ENCODE measurements around the gene LRGUK.
A peak's percentile ranks its signal among the peaks of the same experiment; 100 is the strongest.
"Not testable (repeated sequence)": the region's sequence is repeated elsewhere in the genome, so short reads cannot be mapped to it uniquely, and the experiment has no call there.

LRGUK gene, protein sequence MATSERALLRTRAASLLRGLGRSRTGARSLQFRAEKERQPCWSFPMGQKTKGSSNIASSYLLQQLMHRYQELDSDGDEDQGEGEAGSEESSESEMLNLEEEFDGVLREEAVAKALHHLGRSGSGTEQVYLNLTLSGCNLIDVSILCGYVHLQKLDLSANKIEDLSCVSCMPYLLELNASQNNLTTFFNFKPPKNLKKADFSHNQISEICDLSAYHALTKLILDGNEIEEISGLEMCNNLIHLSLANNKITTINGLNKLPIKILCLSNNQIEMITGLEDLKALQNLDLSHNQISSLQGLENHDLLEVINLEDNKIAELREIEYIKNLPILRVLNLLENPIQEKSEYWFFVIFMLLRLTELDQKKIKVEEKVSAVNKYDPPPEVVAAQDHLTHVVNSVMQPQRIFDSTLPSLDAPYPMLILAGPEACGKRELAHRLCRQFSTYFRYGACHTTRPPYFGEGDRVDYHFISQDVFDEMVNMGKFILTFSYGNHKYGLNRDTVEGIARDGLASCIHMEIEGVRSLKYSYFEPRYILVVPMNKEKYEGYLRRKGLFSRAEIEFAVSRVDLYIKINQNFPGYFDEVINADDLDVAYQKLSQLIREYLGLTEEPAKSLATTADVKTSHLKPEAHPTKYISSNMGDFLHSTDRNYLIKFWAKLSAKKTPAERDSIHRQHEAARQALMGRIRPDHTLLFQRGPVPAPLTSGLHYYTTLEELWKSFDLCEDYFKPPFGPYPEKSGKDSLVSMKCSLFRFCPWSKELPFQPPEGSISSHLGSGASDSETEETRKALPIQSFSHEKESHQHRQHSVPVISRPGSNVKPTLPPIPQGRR

DNA sequence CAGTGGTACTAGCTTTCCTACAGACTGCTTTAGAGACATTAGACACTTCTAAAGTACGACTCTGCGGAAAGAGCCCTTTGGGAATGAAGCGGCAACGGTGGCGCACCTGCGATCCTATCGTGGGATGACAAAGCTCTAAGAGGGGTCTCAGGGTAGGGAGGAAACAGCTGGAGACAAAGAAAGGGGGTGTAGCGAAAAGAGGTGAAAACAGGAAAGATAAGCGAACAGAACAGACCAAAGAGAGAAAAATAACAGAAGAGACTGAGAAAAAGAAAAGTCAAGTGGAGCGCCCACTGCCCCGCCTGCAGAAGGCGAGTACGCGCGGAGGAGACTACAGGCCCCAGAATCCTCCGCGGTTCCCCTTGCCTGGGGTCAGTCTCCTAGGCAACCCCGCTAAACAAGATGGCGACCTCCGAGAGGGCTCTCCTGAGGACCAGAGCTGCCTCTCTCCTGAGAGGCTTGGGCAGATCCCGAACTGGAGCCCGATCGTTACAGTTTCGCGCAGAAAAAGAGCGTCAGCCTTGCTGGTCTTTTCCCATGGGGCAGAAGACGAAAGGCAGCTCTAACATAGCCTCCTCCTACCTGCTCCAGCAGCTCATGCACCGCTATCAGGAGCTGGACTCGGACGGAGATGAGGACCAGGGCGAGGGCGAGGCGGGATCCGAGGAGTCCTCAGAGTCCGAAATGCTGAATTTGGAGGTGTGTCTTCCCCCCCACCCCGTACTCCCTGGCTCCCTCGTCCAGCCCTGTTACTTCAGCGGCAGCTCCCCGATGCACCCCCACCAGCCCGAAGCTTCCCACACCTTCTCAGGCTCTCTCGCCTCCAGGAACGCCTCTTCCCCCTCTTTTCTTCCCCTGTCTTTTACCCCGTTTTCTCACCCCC is at the start of gene LRGUK:
LRGUK (plus strand) TSS at position 375 of the 883 bp plus-strand sequence; CDS start at position 403, 28 bp downstream.
- DNase-seq, result peak; percentile 76

DNA sequence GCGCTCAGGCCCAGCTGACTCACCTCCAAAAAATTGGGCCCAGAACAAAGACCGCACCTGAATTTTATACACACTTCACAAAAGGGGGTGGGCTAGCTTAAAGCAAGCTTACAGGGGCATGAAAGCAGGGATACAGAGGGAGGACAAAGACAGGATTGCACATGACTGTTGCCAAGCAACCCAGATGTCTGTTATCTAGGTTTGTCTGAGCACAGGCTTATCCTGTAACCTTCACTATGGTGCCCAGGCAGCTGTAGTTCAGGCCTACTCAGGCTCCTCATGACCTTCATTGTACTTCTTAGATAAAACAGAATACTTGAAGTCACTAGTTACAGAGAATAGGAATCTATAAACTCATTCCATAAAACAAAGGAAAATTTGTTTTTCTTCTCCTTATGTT is 49.6 kb upstream of the LRGUK start:
- not testable (repeated sequence) for DNase-seq

DNA sequence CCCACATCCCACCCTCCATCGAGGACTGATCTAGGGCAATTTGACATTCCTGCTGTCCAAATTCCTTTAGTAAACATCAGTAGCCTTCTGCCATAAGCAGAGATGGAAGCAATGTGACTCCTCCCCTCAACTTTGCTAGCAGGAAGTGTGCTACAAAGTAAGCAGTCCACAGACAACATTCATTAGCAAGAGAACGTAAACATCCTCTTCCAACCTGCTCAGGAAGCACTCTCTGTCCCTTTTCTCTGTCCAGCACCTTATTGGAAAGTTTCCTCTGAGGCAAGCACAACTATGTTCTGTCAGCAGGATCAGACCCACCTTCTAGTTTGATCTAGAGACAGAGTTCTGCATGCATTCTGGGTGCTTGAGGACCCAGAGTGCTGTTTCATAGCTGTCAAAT is 48.1 kb upstream of the LRGUK start:
- no peak for DNase-seq

DNA sequence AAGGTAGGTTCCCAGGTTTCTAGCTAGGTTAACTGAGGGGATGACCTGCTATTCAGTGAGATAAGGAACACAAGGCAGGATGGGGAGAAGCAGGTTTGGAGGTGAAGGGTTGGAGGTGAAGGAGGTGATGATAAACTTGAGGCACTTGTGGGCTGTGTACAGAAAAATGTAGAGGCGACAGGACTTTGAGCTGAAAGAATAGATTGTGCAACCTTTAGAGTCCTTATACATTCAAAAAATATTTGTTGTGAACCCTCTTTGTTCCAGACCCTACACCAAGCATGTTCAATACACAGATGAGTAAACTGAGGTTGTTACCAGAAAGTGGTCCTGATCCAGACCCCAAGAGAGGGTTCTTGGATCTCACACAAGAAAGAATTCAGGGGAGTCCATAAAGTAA is 45.4 kb upstream of the LRGUK start:
- DNase-seq, result no peak

DNA sequence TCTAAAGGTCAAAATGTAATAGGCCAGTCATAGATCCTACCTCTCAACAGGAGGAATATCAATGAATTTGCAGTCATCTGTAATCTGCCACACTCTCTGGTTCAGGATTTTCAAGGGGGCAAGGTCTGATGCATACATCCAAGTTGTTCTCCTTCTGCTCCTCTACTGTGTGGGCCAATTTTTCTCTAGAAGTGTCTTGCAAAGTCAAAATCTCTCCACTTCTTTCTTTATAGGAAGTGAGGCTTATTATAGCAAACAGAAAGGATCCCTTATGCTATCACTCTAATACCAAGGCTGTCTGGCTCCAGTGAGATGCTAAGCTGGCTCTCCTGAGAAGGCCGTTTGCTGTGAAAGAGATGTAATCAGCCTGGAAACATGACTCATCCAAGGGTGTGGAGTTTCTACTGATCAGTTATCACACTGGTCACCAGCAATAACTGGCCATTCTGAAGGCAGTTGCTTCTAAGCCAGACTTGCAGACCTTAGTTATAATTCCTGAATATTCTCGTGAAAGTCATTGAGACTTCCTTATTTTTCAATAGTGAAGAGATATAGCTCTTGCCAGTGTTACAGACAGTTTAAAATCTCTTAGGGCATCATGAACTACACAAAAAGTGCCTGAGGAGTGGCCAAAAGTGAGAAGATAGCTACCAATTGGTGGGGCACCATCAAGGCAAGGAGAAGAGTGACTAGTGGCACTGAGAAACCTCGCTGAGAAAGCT is 43.2 kb upstream of the LRGUK start:
- no peak for DNase-seq

DNA sequence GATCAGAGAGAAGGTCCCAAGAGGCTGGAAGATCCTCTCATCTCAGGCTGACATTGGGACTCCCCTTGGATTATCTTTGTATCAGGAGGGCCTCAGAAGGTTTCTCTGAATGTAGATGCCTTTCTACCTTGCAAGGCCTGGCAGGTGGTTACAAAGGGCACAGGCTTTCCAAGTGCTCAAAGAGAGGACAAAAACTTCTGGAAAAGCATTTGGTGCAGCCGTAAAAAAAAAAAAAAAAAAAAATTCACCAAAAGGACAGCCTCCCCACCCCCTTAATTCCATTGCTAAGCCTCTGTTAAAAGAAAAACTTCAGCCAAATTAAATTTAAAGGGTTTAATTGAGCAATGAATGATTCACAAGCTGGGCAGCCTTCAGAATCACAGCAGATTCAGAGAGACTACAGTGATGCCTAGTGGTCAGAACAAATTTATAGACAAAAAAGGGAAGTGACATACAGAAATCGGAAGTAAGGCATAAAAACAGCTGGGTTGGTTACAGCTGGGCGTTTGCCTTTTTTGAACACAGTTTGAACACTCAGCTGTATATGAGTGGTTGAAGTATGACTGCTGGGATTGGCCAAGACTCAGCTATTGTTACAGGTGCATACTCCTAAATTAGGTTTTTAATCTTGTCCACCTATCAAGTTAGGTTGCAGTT is 42.5 kb upstream of the LRGUK start:
- DNase-seq, result no peak

DNA sequence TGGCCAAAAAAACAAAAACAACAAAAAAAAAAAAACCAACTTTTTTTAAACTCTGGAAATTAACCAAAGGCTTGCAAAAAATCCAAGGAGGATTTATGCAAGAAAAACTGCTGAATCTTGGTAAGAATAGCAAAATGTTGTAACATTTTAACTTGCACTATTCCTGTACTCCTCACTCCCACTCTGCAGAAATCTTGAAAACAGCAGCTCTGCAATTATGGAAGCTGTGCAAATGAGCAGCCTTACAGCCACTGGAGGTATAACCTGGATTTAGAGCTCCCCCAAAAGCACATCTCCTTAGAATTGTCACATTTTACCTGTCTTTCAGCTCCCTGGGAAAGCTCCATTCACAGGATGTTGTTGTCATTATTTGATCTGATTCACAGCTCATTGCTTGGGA is 41.8 kb upstream of the LRGUK start:
- DNase-seq, result no peak

DNA sequence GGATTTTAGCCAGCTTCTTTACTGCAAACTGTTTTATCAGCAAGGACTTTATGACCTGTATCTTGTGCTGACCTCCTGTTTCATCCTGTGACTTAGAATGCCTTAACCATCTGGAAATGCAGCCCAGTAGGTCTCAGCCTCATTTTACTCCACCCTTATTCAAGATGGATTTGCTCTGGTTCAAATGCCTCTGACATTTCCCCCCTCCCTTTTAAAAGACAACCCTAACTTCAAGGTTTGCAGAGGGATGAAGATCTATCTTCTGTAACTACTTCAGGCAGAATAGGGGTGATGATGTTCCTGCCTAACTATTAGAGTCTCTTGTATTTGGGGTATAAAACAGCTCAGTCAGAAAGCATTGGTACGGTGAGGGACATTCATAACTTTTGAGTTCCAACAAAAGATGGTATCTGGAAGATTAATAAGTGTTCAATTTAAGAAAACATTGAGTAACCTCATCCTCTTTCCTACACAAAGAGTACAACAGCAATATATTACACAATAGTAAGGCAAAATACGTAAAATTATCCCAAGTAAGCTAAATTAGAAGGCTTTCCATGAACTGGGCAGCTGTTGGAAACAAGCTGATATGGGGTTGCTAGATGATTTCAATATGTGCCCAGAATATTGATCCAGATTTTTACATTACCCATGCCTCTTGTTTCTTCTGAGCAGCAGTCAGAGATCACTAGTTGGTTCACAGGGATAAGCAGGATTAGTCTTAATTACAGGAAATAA is 40.0 kb upstream of the LRGUK start:
- no peak for DNase-seq

DNA sequence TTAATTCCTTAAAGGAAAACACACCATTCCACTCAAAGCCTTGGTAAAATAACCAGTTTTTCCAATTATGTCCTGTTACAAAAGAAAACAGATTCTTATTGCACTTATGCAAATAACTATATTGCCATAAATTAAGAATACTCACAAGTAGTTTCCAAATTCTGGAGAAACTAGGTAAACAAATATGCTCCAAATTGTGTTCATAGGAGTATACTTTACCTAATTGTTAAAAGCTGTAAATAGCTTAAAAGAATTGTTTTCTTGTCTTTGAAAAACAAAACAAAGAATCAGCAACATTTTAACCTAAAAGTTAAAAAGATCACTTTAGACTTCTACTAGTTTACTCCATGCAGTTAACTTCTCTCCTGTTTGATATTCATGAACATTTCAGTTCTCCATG is 38.9 kb upstream of the LRGUK start:
- no peak for DNase-seq

DNA sequence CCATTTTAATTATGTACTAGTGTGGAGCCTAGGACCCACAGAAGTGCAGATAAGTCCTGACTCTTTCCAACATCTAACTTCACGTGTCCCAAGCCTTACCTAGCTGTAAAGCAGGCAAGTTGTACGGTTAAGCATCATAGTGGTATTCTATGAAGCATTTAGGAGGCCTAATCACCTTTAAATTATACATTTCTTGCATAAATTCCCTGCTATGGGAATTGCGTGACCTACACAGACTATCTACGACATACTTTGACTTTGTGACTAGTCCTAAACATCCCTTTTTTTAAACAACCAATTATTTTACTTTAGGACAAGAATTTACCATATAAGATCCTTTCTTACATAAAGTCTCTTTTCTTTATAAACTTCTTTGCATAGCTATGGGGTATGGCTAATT is 37.7 kb upstream of the LRGUK start:
- no peak for DNase-seq

DNA sequence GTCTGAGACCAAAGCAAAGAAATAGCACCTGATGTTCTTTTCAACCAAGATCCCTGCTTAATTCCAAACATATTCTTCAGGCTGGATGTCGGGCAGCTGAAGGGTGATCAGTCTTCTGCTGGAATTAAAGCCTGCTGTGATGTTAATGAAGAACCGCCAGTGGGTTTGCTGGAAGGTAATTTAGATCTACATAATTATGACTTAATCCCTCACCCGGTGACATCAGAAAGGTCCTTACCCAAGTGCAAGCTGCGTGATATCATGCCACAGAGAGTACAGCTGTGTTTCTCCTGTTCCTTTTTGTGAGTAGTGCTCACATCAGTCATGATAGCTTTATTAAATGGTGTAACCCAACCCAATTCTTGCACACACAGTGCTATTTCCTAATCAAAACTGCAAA is 29.1 kb upstream of the LRGUK start:
- DNase-seq, result no peak

DNA sequence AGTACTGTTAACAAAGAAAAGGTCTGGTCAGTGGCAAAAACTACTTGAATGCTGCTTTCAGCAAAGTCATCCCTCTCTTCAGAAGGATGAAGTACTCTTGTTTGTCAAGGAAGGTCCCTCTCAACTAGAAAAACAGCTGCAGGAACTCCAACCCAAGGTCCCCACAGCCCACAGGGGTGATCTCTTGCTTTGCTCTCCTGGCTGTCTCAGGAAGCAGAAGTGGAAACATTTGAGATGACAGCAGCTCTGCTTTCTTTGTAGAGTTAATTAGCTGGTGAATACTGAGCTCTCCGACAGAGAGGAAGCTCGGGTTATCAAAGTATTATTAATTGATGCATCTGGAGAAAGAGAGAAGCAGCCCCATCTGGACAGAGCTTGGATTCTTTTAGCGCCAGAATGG is 25.4 kb upstream of the LRGUK start:
- no peak for DNase-seq

DNA sequence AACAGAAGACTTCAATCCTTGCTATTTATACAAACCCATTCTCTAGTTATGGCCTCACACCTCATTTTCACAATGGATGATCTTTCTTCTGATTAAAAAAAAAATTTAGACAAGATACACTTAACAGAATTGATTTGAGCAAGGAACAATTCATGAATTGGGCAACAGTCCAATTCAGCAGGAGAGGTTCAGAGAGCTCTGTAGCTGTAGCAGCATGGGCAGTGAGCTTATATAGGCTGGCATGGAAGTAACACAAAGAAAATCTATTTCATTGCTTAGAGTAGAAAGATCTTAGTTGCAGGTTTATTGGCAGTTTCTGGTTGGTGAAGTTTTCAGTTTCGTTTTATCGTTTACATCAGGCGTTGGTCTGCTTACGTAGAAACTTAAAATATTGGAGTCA is 23.0 kb upstream of the LRGUK start:
- DNase-seq, result no peak

DNA sequence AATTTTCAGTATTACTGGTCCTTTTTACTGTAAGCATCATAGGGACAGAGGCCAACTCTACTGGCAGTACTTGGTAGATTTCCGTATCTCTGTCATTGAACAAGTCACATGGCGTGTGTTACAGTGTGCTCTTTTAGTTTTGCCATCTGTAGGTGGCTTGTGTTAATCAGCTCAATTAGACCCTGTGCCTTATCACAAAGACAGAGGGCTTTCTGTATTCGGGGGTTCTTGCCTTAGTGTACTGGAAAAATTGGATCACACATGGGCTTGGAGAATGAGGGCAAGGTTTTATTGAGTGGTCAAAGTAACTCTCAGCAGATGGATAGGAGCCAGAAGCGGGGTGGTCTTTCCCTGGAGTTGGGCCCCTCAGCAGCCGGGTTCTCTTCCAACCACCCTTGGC is 21.3 kb upstream of the LRGUK start:
- no peak for DNase-seq

DNA sequence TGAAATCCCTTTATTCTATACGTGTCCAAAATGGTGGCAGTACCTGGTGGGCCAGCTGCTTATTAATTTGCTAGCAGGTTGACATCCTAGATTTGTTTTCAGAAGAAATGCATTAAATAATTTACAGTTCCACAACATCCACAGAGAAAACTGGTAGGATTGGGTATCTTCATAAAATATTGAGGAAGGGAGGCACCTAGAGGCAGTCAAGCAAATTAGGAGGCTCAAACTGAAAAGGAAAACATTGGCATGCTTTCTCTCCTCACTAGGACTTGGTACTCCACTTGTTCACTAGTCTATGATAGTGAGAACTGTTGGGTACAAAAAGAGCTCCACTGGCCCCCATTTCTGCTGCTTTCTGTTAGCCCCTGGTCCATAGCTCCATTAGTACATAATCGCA is 18.3 kb upstream of the LRGUK start:
- DNase-seq, result no peak

DNA sequence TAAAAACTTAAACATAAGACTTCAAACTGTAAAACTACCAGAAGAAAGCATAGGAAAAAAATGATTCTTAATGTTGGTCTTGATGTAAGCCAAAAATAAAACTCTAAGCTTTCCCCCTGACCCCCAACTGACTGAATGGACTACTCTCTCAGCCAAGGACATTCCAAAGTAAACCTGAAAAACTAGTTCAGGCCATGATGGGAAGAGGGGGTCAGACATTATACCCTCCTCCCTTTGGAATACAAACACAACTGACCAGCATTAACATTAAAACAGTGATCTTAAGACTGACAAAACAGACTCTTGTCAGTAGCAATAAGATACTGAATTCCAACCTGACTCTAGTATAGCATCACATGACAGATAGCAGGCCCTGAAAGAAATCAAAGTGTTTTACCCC is 13.5 kb upstream of the LRGUK start:
- no peak for DNase-seq

DNA sequence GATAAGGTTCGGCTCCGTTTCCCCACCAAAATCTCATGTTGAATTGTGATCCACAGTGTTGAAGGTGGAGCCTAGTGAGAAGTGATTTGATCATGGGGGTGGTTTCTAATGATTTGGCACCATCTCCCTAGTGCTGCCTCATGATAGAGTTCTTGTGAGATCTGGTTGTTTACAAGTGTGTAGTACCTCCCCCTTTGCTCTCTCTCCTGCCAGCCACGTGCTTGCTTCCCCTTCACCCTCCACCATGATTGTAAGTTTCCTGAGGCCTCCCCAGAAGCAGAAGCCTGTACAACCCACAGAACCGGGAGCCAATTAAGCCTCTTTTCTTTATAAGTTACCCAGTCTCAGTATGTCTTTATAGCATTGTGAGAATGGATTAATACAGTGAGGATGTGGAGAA is 12.1 kb upstream of the LRGUK start:
- no peak for DNase-seq

DNA sequence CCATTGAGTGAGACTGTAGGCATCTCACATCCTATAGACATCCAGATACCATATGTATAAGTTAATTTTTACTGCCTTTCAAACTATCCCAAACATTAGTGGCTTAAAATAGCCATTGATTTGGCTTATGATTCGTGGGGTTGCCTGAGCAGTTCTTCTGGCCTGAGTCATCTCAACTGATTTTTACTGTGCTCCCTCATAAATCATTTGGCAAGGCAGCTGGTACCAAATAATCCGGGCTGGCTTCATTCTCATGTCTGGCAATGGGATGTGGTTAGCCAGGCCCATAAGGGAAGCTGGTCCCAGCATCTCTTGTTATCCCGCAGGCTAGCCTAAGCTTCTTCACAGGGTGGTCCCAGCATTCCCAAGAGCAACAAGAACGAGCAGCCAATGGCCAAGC is 6.7 kb upstream of the LRGUK start:
- DNase-seq, result no peak

DNA sequence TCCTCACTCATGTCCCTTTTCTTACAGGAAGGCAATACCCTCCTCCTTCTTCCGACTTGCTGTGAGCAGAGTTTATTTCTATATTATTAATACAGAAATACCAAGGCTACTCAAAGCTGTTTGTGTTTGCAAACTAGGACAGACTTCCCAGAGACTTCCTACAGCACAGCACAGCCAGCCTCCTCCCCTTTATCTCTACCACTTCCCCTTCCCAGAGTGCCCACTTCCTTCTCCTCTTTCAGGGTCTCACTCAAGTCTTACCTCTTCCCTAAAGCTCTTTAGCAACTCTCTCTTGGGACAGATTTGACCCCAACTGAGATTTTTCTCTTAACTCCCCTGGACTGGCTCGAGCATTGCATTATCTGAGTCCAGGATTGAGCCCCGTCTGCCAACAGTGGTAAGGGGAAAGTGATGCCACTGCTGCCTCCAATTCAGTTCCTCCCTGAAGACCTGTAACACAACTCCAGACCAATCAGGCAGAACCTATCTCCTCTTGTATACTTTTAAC is 5.5 kb upstream of the LRGUK start:
- DNase-seq, result no peak

DNA sequence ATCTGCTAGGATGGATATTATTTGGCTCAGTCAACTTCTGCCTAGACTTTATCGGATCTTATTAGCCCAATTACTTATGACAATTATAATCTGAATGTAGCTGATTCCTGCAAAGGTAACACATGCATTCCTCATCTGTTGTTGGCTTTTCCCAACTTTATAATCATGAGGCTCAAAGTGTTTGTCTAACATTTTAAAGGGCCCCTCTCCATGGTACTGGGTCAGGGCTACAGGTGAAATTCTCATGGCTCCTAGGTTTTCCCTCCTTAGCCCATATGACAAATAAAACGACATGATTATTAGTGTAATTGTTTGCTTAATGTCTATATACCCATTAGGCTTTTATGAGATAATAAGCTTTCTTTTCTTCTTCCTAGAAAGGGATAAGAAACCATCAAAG is 4.2 kb upstream of the LRGUK start:
- no peak for DNase-seq

DNA sequence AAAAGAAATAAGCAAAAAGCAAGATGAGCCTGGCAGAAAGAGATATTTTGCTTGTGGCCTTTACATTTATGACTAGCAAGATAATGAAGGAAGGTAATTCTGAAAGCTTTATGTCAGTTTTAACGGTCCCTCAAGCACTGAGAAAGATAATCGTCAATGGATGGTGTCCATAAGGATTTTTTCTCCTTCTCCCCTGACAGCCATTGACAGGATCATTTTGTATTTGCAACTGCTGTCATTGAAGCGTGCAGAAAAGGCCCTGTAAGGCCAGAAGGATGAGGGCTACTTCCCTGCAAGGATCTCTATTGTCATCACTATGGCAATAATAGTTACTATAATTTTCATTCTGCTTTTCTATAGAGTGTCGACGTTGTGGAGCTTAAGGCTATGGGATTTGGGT is 994 bp upstream of the LRGUK start:
- no peak for DNase-seq

Data from CD4-positive, alpha-beta T cell treated with Interleukin-4 for 4 hours (primary cell).